HAP-1 (cell line): ENCODE data around the gene ARFGEF2.
"Not testable (repeated sequence)": the region's sequence is repeated elsewhere in the genome, so short reads cannot be mapped to it uniquely, and the experiment has no call there.

Source experiments
- DNase-seq, 2 experiments: peaks; one replicate each; pipeline ENCODE4 v3.0.0-alpha.2; 2016 to 2020; ENCODE audit warnings: low spot score in 2 of 2
- H3K27me3 ChIP-seq: fragments of 250-450 bp; sonication (Bioruptor Pico); 2 replicates; pipeline ENCODE4 v1.5.1; 2020; ENCODE audit warnings: low read depth, mild to moderate bottlenecking, moderate library complexity
- H3K36me3 ChIP-seq: fragments of 250-450 bp; sonication (Bioruptor Pico); replicated peaks from 2 replicates; pipeline ENCODE4 v1.5.1; 2020; ENCODE audit warnings: mild to moderate bottlenecking
- H3K4me1 ChIP-seq: fragments of 250-450 bp; sonication (Bioruptor Pico); 2 replicates; pipeline ENCODE4 v1.5.1; 2020; ENCODE audit warnings: mild to moderate bottlenecking
- H3K4me3 ChIP-seq: fragments of 250-450 bp; sonication (Bioruptor Pico); 2 replicates; pipeline ENCODE4 v1.5.1; 2020; ENCODE audit warnings: mild to moderate bottlenecking, moderate library complexity
- H3K9me3 ChIP-seq: fragments of 250-450 bp; sonication (Bioruptor Pico); 2 replicates; pipeline ENCODE4 v1.5.1; 2020; ENCODE audit warnings: mild to moderate bottlenecking, moderate library complexity
- in situ Hi-C: fragments of 300-500 bp; cut with MboI; formaldehyde crosslinking; loops from 3 replicates; pipeline ENCODE4 v1.14.3; 2020; ENCODE audit warnings: low sequenced_read_pairs, inconsistent platforms, mixed read lengths

ARFGEF2 gene

GRCh38 chr20:48926821-48927220, 5.3 kb downstream of the ARFGEF2 start:
- no peaks in the 10 kb centered on the region; the same call in 1 of the 2 replicates for H3K36me3 ChIP-seq
- no peaks in the 10 kb centered on the region for H3K27me3 ChIP-seq
- no peak overlapping the region for H3K4me3 ChIP-seq
- in situ Hi-C loops = no loop called here
- H3K4me1 ChIP-seq = peaks cover 12% of the 10 kb centered on the region
- H3K9me3 ChIP-seq = no peaks in the 10 kb centered on the region
- no peak for DNase-seq

GRCh38 chr20:48928832-48929725, 7.6 kb downstream of the ARFGEF2 start:
- no peaks in the 10 kb centered on the region for H3K36me3 ChIP-seq
- no peak for DNase-seq
- in situ Hi-C loops = no loop called here
- H3K4me3 ChIP-seq = no peak overlapping the region
- no peaks in the 10 kb centered on the region for H3K9me3 ChIP-seq
- no peaks in the 10 kb centered on the region for H3K4me1 ChIP-seq
- H3K27me3 ChIP-seq = no peaks in the 10 kb centered on the region

- H3K4me1 ChIP-seq = peaks cover 9% of the 10 kb centered on the region
- no peaks in the 10 kb centered on the region for H3K27me3 ChIP-seq
- in situ Hi-C loops = no loop called here
- no peaks in the 10 kb centered on the region for H3K9me3 ChIP-seq
- no peak for DNase-seq
- H3K4me3 ChIP-seq = no peak overlapping the region
- H3K36me3 ChIP-seq = no peaks in the 10 kb centered on the region
Observed at GRCh38 chr20:48930035-48930434, 8.5 kb downstream of the ARFGEF2 start.

- no peaks in the 10 kb centered on the region for H3K36me3 ChIP-seq
- no peak overlapping the region for H3K4me3 ChIP-seq
- H3K27me3 ChIP-seq = no peaks in the 10 kb centered on the region
- H3K9me3 ChIP-seq = no peaks in the 10 kb centered on the region
- no peak for DNase-seq
- peaks cover 9% of the 10 kb centered on the region for H3K4me1 ChIP-seq
- in situ Hi-C loops = no loop called here
Observed at GRCh38 chr20:48930878-48931277, 9.4 kb downstream of the ARFGEF2 start.

GRCh38 chr20:48931527-48932374, 10.2 kb downstream of the ARFGEF2 start:
- H3K4me1 ChIP-seq = peaks cover 9% of the 10 kb centered on the region
- H3K9me3 ChIP-seq = no peaks in the 10 kb centered on the region
- no peak overlapping the region for H3K4me3 ChIP-seq
- no peaks in the 10 kb centered on the region for H3K27me3 ChIP-seq
- H3K36me3 ChIP-seq = no peaks in the 10 kb centered on the region
- in situ Hi-C loops = no loop called here
- DNase-seq = no peak

- no peaks in the 10 kb centered on the region for H3K36me3 ChIP-seq
- H3K27me3 ChIP-seq = no peaks in the 10 kb centered on the region
- H3K4me3 ChIP-seq = no peak overlapping the region
- peaks cover 9% of the 10 kb centered on the region for H3K4me1 ChIP-seq
- in situ Hi-C loops = no loop called here
- no peak for DNase-seq
- H3K9me3 ChIP-seq = no peaks in the 10 kb centered on the region
Observed at GRCh38 chr20:48932375-48932941, 10.9 kb downstream of the ARFGEF2 start.

- peaks cover 9% of the 10 kb centered on the region for H3K4me1 ChIP-seq
- in situ Hi-C loops = no loop called here
- DNase-seq = no peak
- H3K27me3 ChIP-seq = no peaks in the 10 kb centered on the region
- H3K36me3 ChIP-seq = no peaks in the 10 kb centered on the region
- no peaks in the 10 kb centered on the region for H3K9me3 ChIP-seq
- H3K4me3 ChIP-seq = no peak overlapping the region
Observed at GRCh38 chr20:48933017-48933766, 11.7 kb downstream of the ARFGEF2 start.

- H3K27me3 ChIP-seq, H3K36me3 ChIP-seq, H3K9me3 ChIP-seq, H3K4me1 ChIP-seq, H3K4me3 ChIP-seq, in situ Hi-C loops, DNase-seq: not testable (repeated sequence)
Observed at GRCh38 chr20:48934273-48934877, 12.9 kb downstream of the ARFGEF2 start.

GRCh38 chr20:48934966-48935365, 13.5 kb downstream of the ARFGEF2 start:
- in situ Hi-C loops, H3K9me3 ChIP-seq, H3K27me3 ChIP-seq, DNase-seq, H3K36me3 ChIP-seq, H3K4me1 ChIP-seq, H3K4me3 ChIP-seq: not testable (repeated sequence)

- H3K9me3 ChIP-seq, H3K27me3 ChIP-seq, DNase-seq, H3K36me3 ChIP-seq, H3K4me3 ChIP-seq, in situ Hi-C loops, H3K4me1 ChIP-seq: not testable (repeated sequence)
Observed at GRCh38 chr20:48936178-48936577, 14.7 kb downstream of the ARFGEF2 start.

GRCh38 chr20:48937674-48938073, 16.2 kb downstream of the ARFGEF2 start:
- peaks cover 1% of the 10 kb centered on the region for H3K36me3 ChIP-seq
- H3K4me3 ChIP-seq = no peak overlapping the region
- no peaks in the 10 kb centered on the region for H3K27me3 ChIP-seq
- DNase-seq = no peak
- in situ Hi-C loops = no loop called here
- H3K4me1 ChIP-seq = peaks cover 9% of the 10 kb centered on the region
- H3K9me3 ChIP-seq = no peaks in the 10 kb centered on the region

- H3K4me3 ChIP-seq = no peak overlapping the region
- H3K27me3 ChIP-seq = no peaks in the 10 kb centered on the region
- DNase-seq = no peak
- no peaks in the 10 kb centered on the region for H3K9me3 ChIP-seq
- H3K4me1 ChIP-seq = peaks cover 9% of the 10 kb centered on the region
- peaks cover 11% of the 10 kb centered on the region for H3K36me3 ChIP-seq
- in situ Hi-C loops = no loop called here
Observed at GRCh38 chr20:48938670-48939069, 17.2 kb downstream of the ARFGEF2 start.

GRCh38 chr20:48940170-48940569, 18.7 kb downstream of the ARFGEF2 start:
- no peak for DNase-seq
- no peaks in the 10 kb centered on the region for H3K9me3 ChIP-seq
- in situ Hi-C loops = no loop called here
- no peaks in the 10 kb centered on the region for H3K27me3 ChIP-seq
- H3K4me1 ChIP-seq = no peaks in the 10 kb centered on the region
- H3K36me3 ChIP-seq = peaks cover 15% of the 10 kb centered on the region
- no peak overlapping the region for H3K4me3 ChIP-seq
